K562 (cell line): Measurements from ENCODE around the gene KRI1. TPM values are rescaled to one million over a fixed set of nuclear protein-coding genes. Genes with fewer than 3 reads are reported as not detected.

Source experiments
- ARHGAP35 ChIP-seq: fragments of 450-650 bp; IDR thresholded peaks from 2 replicates; pipeline ENCODE4 v1.6.1; 2018; ENCODE audit not compliant: partially characterized antibody
- CBFA2T3 ChIP-seq: fragments of 450-650 bp; IDR thresholded peaks from 2 replicates; pipeline ENCODE4 v1.6.1; 2017
- HDAC2 ChIP-seq: fragments of 450-650 bp; IDR thresholded peaks from 2 replicates; pipeline ENCODE4 v1.6.1; 2016; ENCODE audit warnings: mild to moderate bottlenecking
- PBX2 ChIP-seq, 2 experiments: IDR thresholded peaks in 1 of 2; conservative IDR thresholded peaks in 1 of 2; 2 replicates each; pipeline ENCODE4 v1.6.1; 2016; ENCODE audit warnings: low read depth in 2 of 2, mild to moderate bottlenecking in 1 of 2, missing compliant biosample characterization in 1 of 2, missing genetic modification characterization in 1 of 2, moderate library complexity in 1 of 2
- ZBTB40 ChIP-seq, 2 experiments: fragments of 450-650 bp in 1 of 2; sonication (generic) in 1 of 2; formaldehyde crosslinking in 1 of 2; IDR thresholded peaks; 2 replicates each; pipeline versions ENCODE4 v1.7.1 to v1.9.0; 2016 to 2022; ENCODE audit warnings: inconsistent platforms in 1 of 2, mild to moderate bottlenecking in 1 of 2, missing genetic modification reagents in 1 of 2
- ZC3H11A ChIP-seq: IDR thresholded peaks from 2 replicates; pipeline ENCODE4 v1.6.1; 2012; ENCODE audit warnings: low read depth, low read length, improper control_type of control experiment
- ZNF277 ChIP-seq: fragments of 250-450 bp; sonication (Bioruptor Pico); IDR thresholded peaks from 2 replicates; pipeline ENCODE4 v1.8.0; 2022; ENCODE audit warnings: inconsistent platforms, mild to moderate bottlenecking, moderate library complexity, borderline replicate concordance
- polyA plus RNA-seq, 8 experiments: library from polyadenylated mRNA; depleted of rRNA in 4 of 8; stranded (reverse) in 5 of 8; unstranded in 3 of 8; fragments of >200 nt; fragmentation: Nextera tagmentation in 2 of 8; fragmentation: Illumina TruSeq in 1 of 8; extraction: Ambion mirVana in 2 of 8; extraction: Trizol in 1 of 8; gene quantifications; 2 replicates each; pipeline versions ENCODE4 v1.2.1 to v1.2.3, GENCODE V29; 2011 to 2014; ENCODE audit warnings: inconsistent platforms in 1 of 8, missing spikeins in 1 of 8
- total RNA-seq, 7 experiments: library from RNA; depleted of rRNA in 6 of 7; stranded (reverse); fragments of >200 nt in 6 of 7; fragmentation: Illumina TruSeq in 2 of 7; extraction: Trizol in 2 of 7; gene quantifications; 2 replicates each; pipeline versions ENCODE4 v1.2.1 to v1.2.3, GENCODE V29; 2011 to 2021; ENCODE audit warnings: low replicate concordance in 1 of 7
- TF ChIP-seq, protein P1 (sequence below): fragments of 250-450 bp; sonication (Bioruptor Pico); IDR thresholded peaks from 2 replicates; pipeline ENCODE4 v1.6.1; 2021; ENCODE audit warnings: mild to moderate bottlenecking

Gene KRI1
- total and polyA plus RNA-seq, 9 of the 15 experiments (the other 6 are each of a cell fraction or from before 2014, with no cell fraction given): 1.1 to 50.7 (median 24.7) TPM

DNA sequence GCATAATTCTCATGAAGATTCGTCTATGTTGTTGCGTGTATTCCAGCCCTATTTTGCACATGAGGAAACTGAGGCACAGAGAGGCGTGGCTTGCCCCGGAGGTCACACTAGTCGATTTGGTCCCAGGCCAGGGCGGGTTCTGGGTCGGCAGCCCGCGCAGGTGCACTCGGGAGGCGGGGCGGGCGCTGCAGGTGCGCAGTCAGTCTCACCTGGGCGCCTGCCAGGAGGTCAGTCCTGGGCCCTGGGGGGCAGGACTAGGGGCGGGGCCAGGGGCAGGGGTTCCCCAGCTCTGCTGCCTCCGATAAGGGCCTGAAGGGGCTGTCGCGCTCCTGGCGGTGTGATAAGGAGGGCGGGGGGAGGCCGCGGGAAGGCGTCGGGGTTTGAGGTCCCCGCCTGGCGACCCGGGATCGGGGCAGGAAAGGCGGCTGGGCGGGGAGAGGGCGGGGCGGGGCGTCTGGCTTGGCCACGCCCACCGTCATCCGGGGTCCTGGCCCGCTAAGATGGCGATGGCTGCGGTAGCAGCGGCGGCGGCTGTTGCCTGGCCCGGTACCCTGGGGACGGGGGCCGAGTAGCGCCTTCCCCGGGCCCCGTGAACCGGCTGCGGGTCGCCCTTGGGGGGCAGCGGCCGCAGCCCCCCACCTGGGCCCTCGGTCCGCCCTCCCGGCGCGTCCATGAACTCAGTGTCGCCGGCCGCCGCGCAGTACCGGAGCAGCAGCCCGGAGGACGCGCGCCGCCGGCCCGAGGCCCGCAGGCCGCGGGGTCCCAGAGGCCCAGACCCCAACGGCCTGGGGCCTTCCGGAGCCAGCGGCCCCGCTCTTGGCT, 22.2 kb downstream of the KRI1 start, which contains the start of gene ATG4D (continued):
- TF ChIP-seq PBX2 (CRISPR knock-in tag; IDR thresholded peaks at IDR 0.05; ENCODE audit: low read depth) (no peak), PBX2 (tag; conservative IDR thresholded peaks at IDR 0.05; ENCODE audit: low read depth) (no peak), CBFA2T3 (peak; percentile 96), ZNF277 (CRISPR knock-in tag) (no peak), HDAC2 (peak; percentile 31; the same call in 1 of the 2 replicates), ZBTB40 (IDR thresholded peaks at IDR 0.05) (no peak), ZBTB40 (CRISPR knock-in tag; IDR thresholded peaks at IDR 0.05) (no peak), ARHGAP35 (no peak), ZC3H11A (no peak)
- TF ChIP-seq, protein P1, sequence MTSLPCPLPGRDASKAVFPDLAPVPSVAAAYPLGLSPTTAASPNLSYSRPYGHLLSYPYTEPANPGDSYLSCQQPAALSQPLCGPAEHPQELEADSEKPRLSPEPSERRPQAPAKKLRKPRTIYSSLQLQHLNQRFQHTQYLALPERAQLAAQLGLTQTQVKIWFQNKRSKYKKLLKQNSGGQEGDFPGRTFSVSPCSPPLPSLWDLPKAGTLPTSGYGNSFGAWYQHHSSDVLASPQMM (CRISPR knock-in tag): no peak
